ENCODE results near the gene LIN37. TPM values are rescaled to one million over a fixed set of nuclear protein-coding genes. Genes with fewer than 3 reads are reported as not detected.
A peak's percentile ranks its signal among the peaks of the same experiment; 100 is the strongest.

The LIN37 gene
- total RNA-seq, 1 donor = 9.0 TPM

GRCh38 chr19:35776102-35776788 is 27.9 kb downstream of the LIN37 start:
- H3K27ac ChIP-seq (ENCODE audit: low read depth, low read length) = no peak overlapping the region
- no peaks in the 10 kb centered on the region for H4K20me1 ChIP-seq (ENCODE audit: insufficient read depth, low read length)
- H3K4me2 ChIP-seq (ENCODE audit: insufficient read depth, low read length) = peak overlapping the region; percentile 90
- H2AFZ ChIP-seq (ENCODE audit: low read length) = peak overlapping the region; percentile 56
- H3K9me3 ChIP-seq (ENCODE audit: low read depth, low read length) = no peaks in the 10 kb centered on the region
- H3K4me3 ChIP-seq (ENCODE audit: insufficient read depth, low read length) = peak overlapping the region; percentile 79
- DNase-seq (ENCODE audit: insufficient read length, low spot score, missing footprints) = peak; percentile 84
- TF ChIP-seq, protein P1, sequence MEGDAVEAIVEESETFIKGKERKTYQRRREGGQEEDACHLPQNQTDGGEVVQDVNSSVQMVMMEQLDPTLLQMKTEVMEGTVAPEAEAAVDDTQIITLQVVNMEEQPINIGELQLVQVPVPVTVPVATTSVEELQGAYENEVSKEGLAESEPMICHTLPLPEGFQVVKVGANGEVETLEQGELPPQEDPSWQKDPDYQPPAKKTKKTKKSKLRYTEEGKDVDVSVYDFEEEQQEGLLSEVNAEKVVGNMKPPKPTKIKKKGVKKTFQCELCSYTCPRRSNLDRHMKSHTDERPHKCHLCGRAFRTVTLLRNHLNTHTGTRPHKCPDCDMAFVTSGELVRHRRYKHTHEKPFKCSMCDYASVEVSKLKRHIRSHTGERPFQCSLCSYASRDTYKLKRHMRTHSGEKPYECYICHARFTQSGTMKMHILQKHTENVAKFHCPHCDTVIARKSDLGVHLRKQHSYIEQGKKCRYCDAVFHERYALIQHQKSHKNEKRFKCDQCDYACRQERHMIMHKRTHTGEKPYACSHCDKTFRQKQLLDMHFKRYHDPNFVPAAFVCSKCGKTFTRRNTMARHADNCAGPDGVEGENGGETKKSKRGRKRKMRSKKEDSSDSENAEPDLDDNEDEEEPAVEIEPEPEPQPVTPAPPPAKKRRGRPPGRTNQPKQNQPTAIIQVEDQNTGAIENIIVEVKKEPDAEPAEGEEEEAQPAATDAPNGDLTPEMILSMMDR (IDR thresholded peaks at IDR 0.05; ENCODE audit: extremely low read depth, low read depth, low read length) = no peak
- no peaks in the 10 kb centered on the region for H3K36me3 ChIP-seq (ENCODE audit: insufficient read depth, low read length)
- peaks cover 7% of the 10 kb centered on the region for H3K4me1 ChIP-seq (ENCODE audit: insufficient read depth, low read length)
- H3K27me3 ChIP-seq (ENCODE audit: insufficient read depth, low read length) = no peaks in the 10 kb centered on the region
- H3K79me2 ChIP-seq (ENCODE audit: insufficient read depth, low read length) = peaks cover 2% of the 10 kb centered on the region

DNA sequence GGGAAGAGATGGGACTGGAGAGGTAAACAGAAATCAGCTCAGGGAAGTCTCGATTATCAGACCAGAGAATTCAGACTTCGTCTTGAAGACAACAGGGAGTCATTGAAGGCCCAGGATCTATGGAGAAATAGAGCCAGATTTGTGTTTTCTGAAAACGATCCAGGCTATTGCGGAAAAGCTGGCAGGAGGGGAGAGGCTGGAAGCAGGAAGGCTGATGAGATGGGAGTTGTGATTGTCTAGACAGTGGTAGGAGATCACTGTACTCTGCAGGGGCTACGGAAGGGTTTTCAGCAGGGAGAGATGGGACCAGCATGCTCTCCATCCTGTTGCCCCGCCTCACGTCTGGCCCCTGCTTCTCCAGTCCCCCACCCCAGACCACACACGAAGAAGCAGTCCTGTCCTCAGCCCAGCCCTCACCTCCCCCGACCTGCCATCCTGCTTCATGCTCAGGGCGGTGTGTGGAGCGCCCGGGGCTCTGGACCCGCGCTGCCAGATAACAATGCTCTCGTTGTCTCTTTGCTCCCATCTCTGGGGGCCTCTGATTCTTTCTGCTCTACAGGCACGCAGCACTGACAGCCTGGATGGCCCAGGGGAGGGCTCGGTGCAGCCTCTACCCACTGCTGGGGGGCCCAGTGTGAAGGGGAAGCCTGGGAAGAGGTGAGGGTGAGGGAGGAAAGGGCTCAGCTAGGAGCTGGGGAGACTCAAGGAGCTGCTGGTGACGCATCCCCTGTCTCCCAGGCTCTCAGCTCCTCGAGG is 28.9 kb downstream of the LIN37 start:
- no peak overlapping the region for H3K4me3 ChIP-seq (ENCODE audit: insufficient read depth, low read length)
- H3K4me1 ChIP-seq (ENCODE audit: insufficient read depth, low read length) = peaks cover 7% of the 10 kb centered on the region
- no peak overlapping the region for H3K4me2 ChIP-seq (ENCODE audit: insufficient read depth, low read length)
- no peaks in the 10 kb centered on the region for H3K9me3 ChIP-seq (ENCODE audit: low read depth, low read length)
- no peaks in the 10 kb centered on the region for H3K27me3 ChIP-seq (ENCODE audit: insufficient read depth, low read length)
- no peaks in the 10 kb centered on the region for H3K36me3 ChIP-seq (ENCODE audit: insufficient read depth, low read length)
- no peaks in the 10 kb centered on the region for H4K20me1 ChIP-seq (ENCODE audit: insufficient read depth, low read length)
- peak; percentile 75 for DNase-seq (ENCODE audit: insufficient read length, low spot score, missing footprints)
- H3K79me2 ChIP-seq (ENCODE audit: insufficient read depth, low read length) = peaks cover 2% of the 10 kb centered on the region
- TF ChIP-seq, protein P1 (IDR thresholded peaks at IDR 0.05; ENCODE audit: extremely low read depth, low read depth, low read length) = no peak
- no peak overlapping the region for H3K27ac ChIP-seq (ENCODE audit: low read depth, low read length)
- H2AFZ ChIP-seq (ENCODE audit: low read length) = no peak overlapping the region

GRCh38 chr19:35777961-35778360 is 29.6 kb downstream of the LIN37 start:
- Histone ChIP-seq H3K4me1 (ENCODE audit: insufficient read depth, low read length) (peaks cover 7% of the 10 kb centered on the region), H3K36me3 (ENCODE audit: insufficient read depth, low read length) (no peaks in the 10 kb centered on the region), H3K4me2 (ENCODE audit: insufficient read depth, low read length) (no peak overlapping the region), H4K20me1 (ENCODE audit: insufficient read depth, low read length) (no peaks in the 10 kb centered on the region), H2AFZ (ENCODE audit: low read length) (no peak overlapping the region), H3K79me2 (ENCODE audit: insufficient read depth, low read length) (peaks cover 2% of the 10 kb centered on the region), H3K27ac (ENCODE audit: low read depth, low read length) (no peak overlapping the region), H3K27me3 (ENCODE audit: insufficient read depth, low read length) (no peaks in the 10 kb centered on the region), H3K9me3 (ENCODE audit: low read depth, low read length) (no peaks in the 10 kb centered on the region), H3K4me3 (ENCODE audit: insufficient read depth, low read length) (no peak overlapping the region)
- TF ChIP-seq, protein P1 (IDR thresholded peaks at IDR 0.05; ENCODE audit: extremely low read depth, low read depth, low read length) = no peak
- DNase-seq (ENCODE audit: insufficient read length, low spot score, missing footprints) = peak; percentile 90

- Histone ChIP-seq H3K4me1 (ENCODE audit: insufficient read depth, low read length) (peaks cover 7% of the 10 kb centered on the region), H3K27ac (ENCODE audit: low read depth, low read length) (no peak overlapping the region), H3K9me3 (ENCODE audit: low read depth, low read length) (no peaks in the 10 kb centered on the region), H3K4me2 (ENCODE audit: insufficient read depth, low read length) (no peak overlapping the region), H3K79me2 (ENCODE audit: insufficient read depth, low read length) (peaks cover 2% of the 10 kb centered on the region), H4K20me1 (ENCODE audit: insufficient read depth, low read length) (no peaks in the 10 kb centered on the region), H3K27me3 (ENCODE audit: insufficient read depth, low read length) (no peaks in the 10 kb centered on the region), H2AFZ (ENCODE audit: low read length) (no peak overlapping the region), H3K4me3 (ENCODE audit: insufficient read depth, low read length) (no peak overlapping the region), H3K36me3 (ENCODE audit: insufficient read depth, low read length) (no peaks in the 10 kb centered on the region)
- peak; percentile 25 for DNase-seq (ENCODE audit: insufficient read length, low spot score, missing footprints)
- TF ChIP-seq, protein P1 (IDR thresholded peaks at IDR 0.05; ENCODE audit: extremely low read depth, low read depth, low read length) = no peak
Observed at GRCh38 chr19:35779033-35779432, 30.7 kb downstream of the LIN37 start.
